Choroid plexus epithelial cell (primary cell): ENCODE results near the gene ZNF236.

Experiments
- DNase-seq: peaks from one replicate; pipeline ENCODE4 v3.0.0-alpha.2; 2010; ENCODE audit warnings: low read depth
- H3K4me3 ChIP-seq: 2 replicates; pipeline ENCODE4 v1.5.1; 2011; ENCODE audit warnings: low read depth, mild to moderate bottlenecking, control low read depth, low read length, moderate library complexity
- TF ChIP-seq, protein P1 (sequence below): conservative IDR thresholded peaks from 2 replicates; pipeline ENCODE4 v1.5.1; 2011; ENCODE audit warnings: low read depth, mild to moderate bottlenecking, control low read depth, inconsistent platforms, low read length, moderate library complexity

Gene ZNF236

GRCh38 chr18:76834379-76834778 lies 12.0 kb downstream of the ZNF236 start:
- TF ChIP-seq, protein P1, sequence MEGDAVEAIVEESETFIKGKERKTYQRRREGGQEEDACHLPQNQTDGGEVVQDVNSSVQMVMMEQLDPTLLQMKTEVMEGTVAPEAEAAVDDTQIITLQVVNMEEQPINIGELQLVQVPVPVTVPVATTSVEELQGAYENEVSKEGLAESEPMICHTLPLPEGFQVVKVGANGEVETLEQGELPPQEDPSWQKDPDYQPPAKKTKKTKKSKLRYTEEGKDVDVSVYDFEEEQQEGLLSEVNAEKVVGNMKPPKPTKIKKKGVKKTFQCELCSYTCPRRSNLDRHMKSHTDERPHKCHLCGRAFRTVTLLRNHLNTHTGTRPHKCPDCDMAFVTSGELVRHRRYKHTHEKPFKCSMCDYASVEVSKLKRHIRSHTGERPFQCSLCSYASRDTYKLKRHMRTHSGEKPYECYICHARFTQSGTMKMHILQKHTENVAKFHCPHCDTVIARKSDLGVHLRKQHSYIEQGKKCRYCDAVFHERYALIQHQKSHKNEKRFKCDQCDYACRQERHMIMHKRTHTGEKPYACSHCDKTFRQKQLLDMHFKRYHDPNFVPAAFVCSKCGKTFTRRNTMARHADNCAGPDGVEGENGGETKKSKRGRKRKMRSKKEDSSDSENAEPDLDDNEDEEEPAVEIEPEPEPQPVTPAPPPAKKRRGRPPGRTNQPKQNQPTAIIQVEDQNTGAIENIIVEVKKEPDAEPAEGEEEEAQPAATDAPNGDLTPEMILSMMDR = no peak
- no peak overlapping the region for H3K4me3 ChIP-seq
- DNase-seq = no peak

GRCh38 chr18:76835380-76835779 lies 13.0 kb downstream of the ZNF236 start:
- TF ChIP-seq, protein P1 = no peak

DNA sequence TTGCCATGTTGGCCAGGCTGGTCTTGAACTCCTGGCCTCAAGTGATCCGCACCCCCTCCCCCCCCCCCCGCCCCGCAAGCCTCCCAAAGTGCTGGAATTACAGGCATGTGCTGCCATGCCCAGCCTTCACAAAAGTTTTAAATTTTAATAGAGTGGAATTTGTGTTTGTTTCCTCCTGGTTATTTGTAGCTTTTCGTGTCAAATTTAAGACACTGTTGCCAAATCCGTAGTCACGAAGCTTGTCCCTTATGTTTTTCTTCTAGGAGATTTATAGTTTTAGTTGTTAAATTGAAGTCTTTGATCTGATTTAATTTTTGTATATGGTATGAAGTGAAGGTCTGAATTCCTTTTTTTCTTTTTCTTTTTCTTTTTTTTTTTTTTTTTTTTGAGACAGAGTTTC lies 14.7 kb downstream of the ZNF236 start:
- TF ChIP-seq, protein P1 = no peak
- H3K4me3 ChIP-seq = no peak overlapping the region
- DNase-seq = no peak

More at GRCh38 chr18:76835380-76835779, 13.0 kb downstream of the ZNF236 start:
- DNase-seq = no peak
- H3K4me3 ChIP-seq = no peak overlapping the region

DNA sequence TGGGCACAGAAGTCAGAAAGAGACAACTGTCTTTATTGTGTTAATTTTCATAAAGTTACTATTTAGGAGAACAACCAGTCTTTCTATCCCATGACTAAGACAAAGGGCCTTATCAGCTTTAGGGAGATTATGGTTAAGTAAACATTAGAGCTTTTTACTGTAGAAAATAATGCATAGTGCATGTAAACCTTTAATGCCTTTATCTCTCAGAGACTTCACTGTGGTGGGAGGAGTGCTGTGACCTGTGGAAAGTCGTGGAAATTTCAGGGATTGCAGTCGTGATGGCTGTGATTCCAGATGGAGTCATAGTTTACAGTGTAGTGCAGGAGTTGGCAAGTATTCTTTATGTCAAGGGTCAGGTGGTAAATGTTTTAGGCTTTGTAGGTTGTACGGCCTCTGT lies 15.8 kb downstream of the ZNF236 start:
- TF ChIP-seq, protein P1 = no peak
- DNase-seq = no peak
- H3K4me3 ChIP-seq = no peak overlapping the region

GRCh38 chr18:76839086-76839794 lies 16.9 kb downstream of the ZNF236 start:
- no peak overlapping the region for H3K4me3 ChIP-seq
- TF ChIP-seq, protein P1 = no peak
- peak; percentile 47 for DNase-seq

DNA sequence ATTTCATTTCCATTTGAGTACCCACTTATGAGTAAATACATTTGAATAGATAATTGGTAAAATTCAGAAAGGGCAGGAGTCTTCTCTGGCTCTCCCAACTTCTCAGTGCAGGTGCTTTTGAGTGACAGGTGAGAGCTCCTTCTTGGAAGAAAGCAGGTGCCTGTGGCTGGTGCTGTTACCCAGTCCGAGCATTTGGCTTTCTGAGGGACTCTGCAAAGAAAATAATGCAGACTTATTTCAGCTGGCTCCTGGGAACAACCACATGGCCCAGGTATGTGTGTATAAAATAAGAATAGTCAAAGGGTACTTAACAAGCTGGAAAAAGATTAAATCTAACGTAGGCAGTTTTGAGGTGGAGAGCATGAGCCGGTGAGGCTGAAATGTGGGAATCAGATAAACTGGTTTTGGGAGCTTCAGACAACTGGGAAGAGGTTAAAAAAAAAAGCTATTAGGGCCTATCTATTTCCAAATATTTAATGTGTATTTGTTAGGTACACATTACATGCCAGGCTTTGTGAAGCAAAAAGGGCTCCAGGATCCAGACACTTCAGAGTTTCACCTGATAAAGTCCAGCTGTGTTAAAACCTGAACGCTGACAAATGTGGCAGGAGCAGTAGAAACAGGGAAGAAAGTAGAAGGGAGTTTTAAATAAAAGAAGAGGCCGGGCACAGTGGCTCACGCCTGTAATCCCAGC lies 20.6 kb downstream of the ZNF236 start:
- no peak overlapping the region for H3K4me3 ChIP-seq
- TF ChIP-seq, protein P1 = no peak
- no peak for DNase-seq
